GM19438 (cell line): Measurements from ENCODE around the gene ETDC.
"Not testable (repeated sequence)": the region's sequence is repeated elsewhere in the genome, so short reads cannot be mapped to it uniquely, and the experiment has no call there.

ENCODE experiments used
- ATAC-seq: cut with Tn5 transposase; IDR thresholded peaks from one replicate; pipeline ENCODE4 v1.9.1; 2021; ENCODE audit warnings: low read depth; ENCODE audit not compliant: unreplicated experiment

ETDC gene

DNA sequence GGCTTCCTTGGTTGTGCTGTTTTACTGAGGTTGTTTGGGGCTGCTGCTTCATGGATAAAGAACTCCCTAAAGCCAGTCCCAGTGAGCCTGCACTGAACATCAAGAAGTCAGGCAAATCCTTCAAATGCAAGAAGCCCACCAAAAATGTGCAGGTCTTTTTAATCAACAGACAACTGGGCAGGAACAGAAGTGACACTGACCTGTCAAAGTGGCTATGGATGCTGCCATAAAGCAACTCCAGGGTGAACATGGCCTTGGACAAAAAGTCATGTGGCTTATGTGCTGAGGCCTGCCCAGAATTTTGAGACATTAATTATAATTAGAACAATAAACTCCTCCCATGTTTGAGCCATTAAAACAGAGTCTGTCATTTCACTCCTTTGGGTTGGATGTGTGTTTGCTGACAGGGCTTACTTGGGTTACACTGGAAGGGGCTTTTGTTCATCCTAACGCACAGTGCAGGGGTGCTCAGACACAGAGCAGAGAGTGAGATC is at the start of gene ETDC:
Gene ETDC, plus strand, starts transcription at position 51 of the 494 bp plus-strand sequence. Its CDS starts 0 bp downstream, at position 51.
- no peak for ATAC-seq

DNA sequence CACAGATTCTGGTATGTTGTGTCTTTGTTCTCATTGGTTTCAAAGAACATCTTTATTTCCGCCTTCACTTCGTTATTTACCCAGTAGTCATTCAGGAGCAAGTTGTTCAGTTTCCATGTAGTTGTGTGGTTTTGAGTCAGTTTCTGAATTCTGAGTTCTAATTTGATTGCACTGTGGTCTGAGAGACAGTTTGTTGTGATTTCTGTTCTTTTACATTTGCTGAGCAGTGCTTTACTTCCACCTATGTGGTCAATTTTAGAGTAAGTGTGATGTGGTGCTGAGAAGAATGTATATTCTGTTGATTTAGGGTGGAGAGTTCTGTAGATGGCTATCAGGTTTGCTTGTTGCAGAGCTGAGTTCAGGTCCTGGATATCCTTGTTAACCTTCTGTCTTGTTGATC is 48.3 kb upstream of the ETDC start:
- ATAC-seq: not testable (repeated sequence)

DNA sequence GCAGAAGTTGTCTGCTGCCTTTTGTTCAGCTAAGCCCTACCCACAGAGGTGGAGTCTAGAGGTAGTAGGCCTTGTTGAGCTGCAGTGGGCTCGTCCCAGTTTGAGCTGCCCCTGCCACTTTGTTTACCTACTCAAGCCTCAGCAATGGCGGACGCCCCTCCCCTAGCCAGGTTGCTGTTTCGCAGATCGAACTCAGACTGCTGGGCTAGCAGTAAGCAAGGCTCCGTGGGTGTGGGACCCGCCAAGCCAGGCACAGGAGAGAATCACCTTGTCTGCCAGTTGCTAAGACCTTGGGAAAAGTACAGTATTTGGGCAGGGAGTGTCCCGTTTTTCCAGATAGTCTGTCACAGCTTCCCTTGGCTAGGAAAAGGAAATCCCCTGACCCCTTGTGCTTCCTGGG is 45.9 kb upstream of the ETDC start:
- ATAC-seq: not testable (repeated sequence)

DNA sequence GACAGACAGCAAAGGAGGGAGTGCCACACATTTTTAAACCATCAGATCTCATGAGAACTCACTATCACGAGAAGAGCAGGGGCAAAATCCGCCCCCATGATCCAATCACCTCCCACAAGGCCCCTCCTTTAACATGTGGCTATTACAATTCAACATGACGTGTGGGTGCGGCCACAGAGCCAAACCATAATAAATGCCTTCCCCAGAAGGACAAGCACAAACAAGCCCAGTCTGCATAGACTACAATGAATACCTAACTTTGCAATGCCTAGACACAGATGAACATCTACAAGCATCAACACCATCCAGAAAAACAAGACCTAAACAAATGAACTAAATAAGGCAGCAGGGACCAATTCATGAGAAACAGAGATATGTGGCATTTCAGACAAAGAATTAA is 45.1 kb upstream of the ETDC start:
- ATAC-seq: no peak

GRCh38 chrX:135273162-135273561 is 36.1 kb upstream of the ETDC start:
- ATAC-seq: no peak

DNA sequence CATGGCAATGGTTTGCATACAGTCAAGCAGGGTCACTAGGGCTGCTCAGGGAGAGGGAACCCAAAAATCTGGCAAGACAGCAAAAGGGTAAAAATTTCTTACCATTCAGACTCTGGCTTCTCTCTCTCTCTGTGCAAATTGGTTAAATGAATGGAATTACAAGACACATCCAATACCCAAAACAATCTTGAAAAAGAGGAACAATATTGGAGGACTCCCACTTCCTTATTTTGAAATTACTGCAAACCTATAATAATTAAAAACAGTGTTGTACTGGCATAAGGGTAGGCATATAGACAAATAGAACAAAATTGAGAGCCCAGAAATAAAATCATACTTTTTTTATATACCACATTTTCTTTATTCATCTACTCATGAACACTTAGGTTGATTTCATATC is 33.3 kb upstream of the ETDC start:
- no peak for ATAC-seq

DNA sequence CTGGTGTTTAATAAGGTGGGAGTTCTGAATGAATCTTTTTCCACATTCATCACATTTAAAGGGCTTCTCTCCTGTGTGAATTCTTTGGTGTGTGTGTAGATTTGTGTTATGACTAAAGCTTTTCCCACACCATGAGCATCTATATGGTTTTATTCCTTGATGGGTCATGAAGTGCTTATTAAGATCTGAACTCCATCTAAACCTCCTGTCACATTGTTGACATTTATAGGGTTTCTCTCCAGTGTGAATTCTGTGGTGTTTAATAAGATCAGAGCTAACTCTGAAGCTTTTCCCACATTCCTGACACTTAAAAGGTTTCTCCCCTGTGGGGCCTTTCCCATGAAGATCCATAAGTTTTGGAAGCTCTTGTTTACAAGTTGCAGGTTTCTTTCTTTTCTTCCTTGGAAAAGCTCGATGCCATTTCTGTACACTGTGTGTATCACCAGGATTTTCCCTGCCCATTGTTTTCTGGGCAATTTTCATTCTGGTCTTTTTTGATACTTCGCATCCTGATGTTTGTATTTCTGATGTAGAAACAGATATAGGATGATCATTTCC is 21.9 kb upstream of the ETDC start:
- ATAC-seq: no peak

DNA sequence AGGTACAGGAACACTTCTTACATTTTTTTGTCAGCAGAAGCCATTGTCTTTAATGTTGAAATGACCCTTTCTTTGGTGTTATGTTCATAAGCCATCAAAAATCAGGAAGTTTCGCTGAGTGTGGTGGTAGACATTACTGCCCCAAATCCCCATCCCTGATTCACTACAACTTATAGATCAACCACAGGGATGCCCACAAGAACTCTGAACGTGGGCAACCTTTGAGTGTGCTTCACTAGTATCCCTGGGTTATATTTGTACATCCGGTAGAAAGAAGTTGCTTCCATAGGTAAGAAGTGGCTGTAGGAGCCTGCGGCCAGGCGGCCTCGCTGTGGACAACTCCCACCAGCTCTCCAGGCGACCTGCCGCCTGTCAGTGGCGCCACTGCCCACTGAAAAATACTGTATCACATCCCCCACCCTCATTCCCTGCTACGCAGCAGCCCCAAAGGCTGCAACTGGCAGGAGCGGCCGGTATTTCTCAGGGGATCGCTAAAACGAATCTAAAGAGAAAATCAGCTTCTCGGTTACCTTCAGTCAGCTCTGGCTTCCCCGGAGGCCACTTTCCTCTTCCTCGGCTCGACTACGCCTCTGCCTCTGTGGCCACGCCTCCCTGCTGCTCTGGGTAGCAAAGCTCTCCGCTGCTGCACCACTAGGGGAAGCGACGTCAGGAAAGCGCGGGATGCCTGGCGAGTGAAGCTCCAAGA is 13.9 kb upstream of the ETDC start:
- peak; percentile 92 for ATAC-seq

- ATAC-seq: peak; percentile 60
These were observed 13.4 kb upstream of the ETDC start for GRCh38 chrX:135295944-135296305.

DNA sequence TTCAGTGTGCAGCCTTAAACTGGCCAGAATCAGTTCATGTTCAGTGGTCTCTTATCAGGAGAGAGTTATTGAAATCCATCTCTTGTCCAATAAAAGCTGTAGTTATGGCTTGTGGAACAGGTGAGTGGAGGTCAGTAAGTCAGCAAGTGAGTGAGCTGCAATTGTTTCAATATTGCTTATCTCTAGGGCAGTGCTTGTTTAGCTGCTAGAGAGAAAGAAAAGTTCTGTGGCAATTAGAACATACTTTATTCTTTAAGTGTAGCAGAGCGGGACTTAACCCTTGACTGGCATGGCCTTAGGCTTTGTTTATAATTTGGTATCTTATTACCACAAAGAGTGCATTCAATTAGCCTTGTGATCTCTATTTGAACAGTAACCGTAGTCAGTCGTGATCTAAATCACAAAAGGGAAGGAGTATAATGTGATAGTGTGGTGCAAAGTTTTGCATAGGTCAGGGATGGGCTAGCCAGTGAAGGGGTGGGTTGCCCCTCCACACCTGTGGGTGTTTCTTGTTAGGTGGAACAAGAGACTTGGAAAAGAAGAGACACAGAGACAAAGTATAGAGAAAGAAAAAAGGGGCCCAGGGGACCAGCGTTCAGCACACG is 6.9 kb upstream of the ETDC start:
- ATAC-seq: no peak

GRCh38 chrX:135304741-135305140 is 4.5 kb upstream of the ETDC start:
- no peak for ATAC-seq

- ATAC-seq: no peak
These were observed 2.1 kb upstream of the ETDC start for GRCh38 chrX:135307171-135307570.

DNA sequence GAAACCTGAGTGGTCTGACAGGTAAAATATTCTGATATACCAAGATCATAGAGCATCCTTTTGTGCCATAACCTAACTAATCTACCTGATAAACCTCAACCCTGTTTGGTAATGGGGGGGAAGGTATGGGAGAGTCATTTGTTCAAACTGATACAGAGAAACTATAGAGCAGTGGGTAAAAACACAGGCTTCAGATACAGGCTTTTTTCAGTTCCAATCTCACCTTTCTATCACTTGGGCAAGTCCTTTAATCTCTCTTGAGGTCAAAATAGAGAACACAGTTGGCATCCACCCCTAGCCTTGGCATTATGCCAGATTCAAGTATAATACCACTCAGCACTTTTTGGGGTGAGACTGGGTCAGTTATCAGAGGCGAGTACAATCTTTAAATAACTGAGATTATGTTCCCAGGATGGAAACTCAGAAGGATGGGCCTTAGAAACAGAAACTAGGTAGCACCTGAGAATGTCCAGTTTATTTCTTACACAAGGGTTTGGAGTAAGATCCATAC is 880 bp upstream of the ETDC start:
- ATAC-seq: no peak

GRCh38 chrX:135315864-135316263 is 6.6 kb downstream of the ETDC start:
- ATAC-seq: no peak

GRCh38 chrX:135324463-135324862 is 15.2 kb downstream of the ETDC start:
- no peak for ATAC-seq

DNA sequence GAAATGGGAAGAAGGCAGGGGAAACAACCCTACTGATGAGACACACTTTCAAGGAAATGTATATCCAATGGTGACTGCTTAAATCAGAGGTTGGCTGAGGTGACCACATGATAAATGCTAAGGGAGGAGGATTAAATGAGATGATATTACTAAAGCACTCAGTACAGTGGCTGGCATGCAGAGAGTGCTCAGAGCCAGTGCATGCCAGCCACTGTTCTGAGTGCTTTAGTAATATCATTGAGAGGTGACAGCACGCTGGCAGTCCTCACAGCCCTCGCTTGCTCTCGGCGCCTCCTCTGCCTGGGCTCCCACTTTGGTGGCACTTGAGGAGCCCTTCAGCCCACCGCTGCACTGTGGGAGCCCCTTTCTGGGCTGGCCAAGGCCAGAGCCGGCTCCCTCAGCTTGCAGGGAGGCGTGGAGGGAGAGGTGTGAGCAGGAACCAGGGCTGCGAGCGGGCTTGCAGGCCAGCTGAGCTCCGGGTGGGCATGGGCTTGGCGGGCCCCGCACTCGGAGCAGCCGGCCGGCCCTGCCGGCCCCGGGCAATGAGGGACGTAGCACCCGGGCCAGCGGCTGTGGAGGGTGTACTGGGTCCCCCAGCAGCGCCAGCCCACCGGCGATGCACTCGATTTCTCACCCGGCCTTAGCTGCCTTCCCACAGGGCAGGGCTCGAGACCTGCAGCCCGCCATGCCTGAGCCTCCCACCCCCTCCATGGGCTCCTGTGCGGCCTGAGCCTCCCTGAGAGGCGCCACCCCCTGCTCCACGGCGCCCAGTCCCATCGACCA is 15.9 kb downstream of the ETDC start:
- ATAC-seq: not testable (repeated sequence)

DNA sequence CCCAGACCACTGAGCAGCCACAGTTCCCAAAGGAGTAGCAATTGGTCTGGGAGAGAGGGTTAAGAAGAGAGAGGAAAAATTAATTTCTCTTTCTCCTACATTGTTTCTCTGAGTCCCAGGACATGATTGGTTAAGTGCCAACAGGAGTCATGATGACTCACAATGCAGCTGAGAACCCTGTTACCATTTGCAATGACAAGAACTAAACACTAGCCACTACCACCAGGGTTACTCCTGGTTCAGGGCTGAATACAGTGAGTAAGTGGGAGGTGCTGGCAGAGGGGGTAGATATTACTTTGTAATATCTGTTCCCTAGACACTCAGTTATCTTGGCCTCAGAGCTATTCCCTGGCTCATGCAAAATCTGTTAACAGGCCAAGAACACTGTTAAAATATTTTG is 18.0 kb downstream of the ETDC start:
- no peak for ATAC-seq

DNA sequence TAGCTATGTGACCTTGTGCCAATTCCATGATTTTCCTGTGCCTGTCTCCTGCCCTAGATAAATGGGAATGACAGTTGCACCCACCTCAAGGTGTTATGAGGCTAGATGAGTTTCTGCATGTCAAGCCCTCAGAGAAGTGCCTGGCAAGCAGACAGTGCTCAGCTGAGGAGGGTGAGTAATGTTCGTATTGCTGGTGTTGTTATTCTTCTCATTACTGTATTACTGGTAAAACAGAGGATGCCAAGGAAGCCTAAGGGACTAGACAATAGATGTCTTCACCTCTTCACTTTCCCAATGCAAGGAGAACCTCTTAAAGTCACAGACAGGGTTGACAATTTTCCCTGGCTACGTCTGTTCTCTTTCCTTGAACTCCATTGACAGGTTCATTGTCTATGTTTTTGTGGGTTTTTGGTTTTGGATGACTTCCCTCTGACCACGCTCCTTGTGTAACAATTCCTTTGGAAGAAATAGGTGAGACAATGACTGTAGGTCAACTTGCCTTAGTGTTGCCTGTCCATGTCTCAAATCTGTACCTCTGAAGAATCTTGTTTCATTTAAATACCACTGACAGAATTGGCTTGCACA is 19.2 kb downstream of the ETDC start:
- no peak for ATAC-seq

DNA sequence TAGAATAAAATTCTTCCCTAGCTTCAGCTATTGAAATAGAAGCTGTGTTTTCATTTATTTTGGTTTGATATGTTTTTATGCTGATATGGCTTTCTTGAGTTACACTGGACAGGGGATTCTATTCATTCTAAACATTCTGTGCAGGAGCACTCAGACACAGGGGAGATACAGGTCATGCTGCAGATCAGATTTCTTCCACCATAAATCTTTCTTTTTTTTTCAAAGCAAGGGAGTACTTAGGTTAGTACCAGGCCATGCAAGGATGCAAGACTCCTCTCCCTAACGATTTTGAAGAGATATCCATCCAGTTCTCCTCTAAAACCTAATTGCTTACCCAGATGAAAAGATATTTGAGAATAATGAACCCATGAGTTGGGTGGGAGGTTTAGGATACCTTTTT is 21.4 kb downstream of the ETDC start:
- ATAC-seq: no peak

GRCh38 chrX:135331525-135331924 is 22.2 kb downstream of the ETDC start:
- ATAC-seq: no peak

- no peak for ATAC-seq
These were observed 31.6 kb downstream of the ETDC start for GRCh38 chrX:135340831-135341230.
